Measurements from ENCODE around the gene GRM7. TPM values are rescaled to one million over a fixed set of nuclear protein-coding genes. Genes with fewer than 3 reads are reported as not detected.

Gene GRM7
- total RNA-seq, 6 experiments from 2014 or later: not detected

GRCh38 chr3:7265736-7266135 is 404.8 kb downstream of the GRM7 start:
- Mint-ChIP-seq H3K27me3 (ENCODE audit: insufficient read depth) (no peaks in the 10 kb centered on the region), H3K27ac (no peak overlapping the region), H3K9me3 (peaks cover 64% of the 10 kb centered on the region), H3K36me3 (ENCODE audit: low read depth) (0 out of 2 replicates have a peak, but pooled peaks cover 11% of the 10 kb centered on the region), H3K4me3 (no peak overlapping the region), H3K4me1 (ENCODE audit: low read depth) (no peaks in the 10 kb centered on the region)
- DNase-seq: no peak
- no peak for TF ChIP-seq CTCF (IDR thresholded peaks at IDR 0.05)

DNA sequence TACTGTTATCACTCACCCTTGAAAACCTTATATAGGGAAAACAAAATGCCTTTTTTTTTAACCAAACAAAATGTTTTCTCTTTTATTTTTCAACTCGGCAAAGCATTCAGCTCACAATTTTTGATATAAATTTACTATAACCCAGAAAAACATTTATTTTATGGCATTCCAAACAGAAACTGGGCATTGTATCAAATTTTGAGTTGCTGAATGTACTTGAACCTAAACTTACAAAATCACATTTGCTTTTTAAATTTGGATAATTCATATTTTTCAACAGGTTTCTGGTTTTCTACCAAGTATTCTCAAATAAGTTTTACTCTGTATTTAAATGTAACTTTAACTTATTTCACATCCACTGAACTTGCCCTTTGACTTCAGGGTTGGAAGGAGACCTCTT is 405.6 kb downstream of the GRM7 start:
- Mint-ChIP-seq H3K27ac (no peak overlapping the region), H3K36me3 (ENCODE audit: low read depth) (0 out of 2 replicates have a peak, but pooled peaks cover 14% of the 10 kb centered on the region), H3K4me3 (no peak overlapping the region), H3K9me3 (peaks cover 61% of the 10 kb centered on the region), H3K4me1 (ENCODE audit: low read depth) (no peaks in the 10 kb centered on the region), H3K27me3 (ENCODE audit: insufficient read depth) (no peaks in the 10 kb centered on the region)
- TF ChIP-seq CTCF (IDR thresholded peaks at IDR 0.05): no peak
- no peak for DNase-seq

DNA sequence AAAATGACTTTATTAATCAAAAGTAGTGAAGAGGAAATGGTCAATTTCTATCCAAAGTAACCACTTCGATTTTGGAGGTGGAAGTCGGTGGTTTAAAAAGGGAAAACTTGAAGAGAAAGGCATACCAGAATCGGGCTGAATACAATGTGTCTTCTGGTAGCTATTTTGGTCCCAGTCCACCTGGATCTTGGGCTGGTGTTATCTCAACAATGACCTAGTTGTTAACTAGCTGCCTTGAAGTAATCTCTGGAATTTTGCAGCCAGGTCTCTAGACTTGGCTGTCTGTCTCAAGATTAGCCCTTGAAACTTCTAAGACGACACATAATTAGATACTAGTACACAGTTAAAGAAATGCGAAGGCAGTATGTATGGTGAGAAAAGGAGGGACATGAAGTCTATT is 409.8 kb downstream of the GRM7 start:
- H3K4me1 Mint-ChIP-seq (ENCODE audit: low read depth): no peaks in the 10 kb centered on the region
- no peak for TF ChIP-seq CTCF (IDR thresholded peaks at IDR 0.05)
- no peak for DNase-seq
- no peak overlapping the region for H3K27ac Mint-ChIP-seq
- no peak overlapping the region for H3K4me3 Mint-ChIP-seq
- 0 out of 2 replicates have a peak, but pooled peaks cover 14% of the 10 kb centered on the region for H3K36me3 Mint-ChIP-seq (ENCODE audit: low read depth)
- H3K27me3 Mint-ChIP-seq (ENCODE audit: insufficient read depth): no peaks in the 10 kb centered on the region
- H3K9me3 Mint-ChIP-seq: peaks cover 64% of the 10 kb centered on the region

DNA sequence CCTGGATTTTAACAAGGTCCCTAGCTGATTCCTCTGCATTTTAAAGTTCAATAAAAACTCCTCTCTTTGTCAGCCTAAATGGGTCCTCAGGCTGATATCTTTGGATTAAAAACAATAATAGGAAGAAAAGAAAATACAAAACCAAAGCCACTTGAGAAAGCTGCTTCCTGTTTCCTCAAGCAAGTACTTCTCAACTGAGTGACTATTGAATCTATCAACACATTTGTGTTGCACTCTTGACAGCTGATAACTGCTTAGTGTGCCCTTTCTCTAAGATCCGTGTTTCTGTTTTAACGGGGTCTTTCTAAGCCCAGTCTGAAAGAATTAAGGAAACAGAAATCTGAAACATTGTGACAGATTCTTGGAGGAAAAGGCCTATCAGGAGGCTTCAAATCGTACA is 410.7 kb downstream of the GRM7 start:
- TF ChIP-seq CTCF (IDR thresholded peaks at IDR 0.05): no peak
- H3K4me3 Mint-ChIP-seq: no peak overlapping the region
- no peaks in the 10 kb centered on the region for H3K4me1 Mint-ChIP-seq (ENCODE audit: low read depth)
- no peak for DNase-seq
- H3K36me3 Mint-ChIP-seq (ENCODE audit: low read depth): 0 out of 2 replicates have a peak, but pooled peaks cover 14% of the 10 kb centered on the region
- H3K9me3 Mint-ChIP-seq: peaks cover 58% of the 10 kb centered on the region
- H3K27ac Mint-ChIP-seq: no peak overlapping the region
- no peaks in the 10 kb centered on the region for H3K27me3 Mint-ChIP-seq (ENCODE audit: insufficient read depth)

DNA sequence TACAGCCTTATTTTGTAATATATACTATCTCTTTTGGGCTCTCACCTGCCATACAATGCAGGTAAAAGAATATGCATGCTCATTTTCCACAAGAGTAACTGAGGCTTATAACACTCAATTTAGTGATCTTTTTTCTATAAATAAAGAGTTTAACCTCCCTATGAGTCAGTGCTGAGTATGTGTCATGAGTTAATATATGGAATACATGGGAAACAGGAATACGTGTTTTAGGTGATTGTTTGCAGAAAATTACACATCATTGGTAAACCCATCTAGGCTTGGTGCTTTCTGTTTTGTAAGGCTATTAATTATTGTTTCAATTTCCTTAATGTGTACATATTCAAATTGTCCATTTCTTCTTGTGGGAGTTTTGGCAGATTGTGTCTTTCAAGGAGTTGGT is 411.3 kb downstream of the GRM7 start:
- DNase-seq: no peak
- H3K9me3 Mint-ChIP-seq: peaks cover 56% of the 10 kb centered on the region
- H3K36me3 Mint-ChIP-seq (ENCODE audit: low read depth): 0 out of 2 replicates have a peak, but pooled peaks cover 14% of the 10 kb centered on the region
- no peaks in the 10 kb centered on the region for H3K27me3 Mint-ChIP-seq (ENCODE audit: insufficient read depth)
- H3K4me3 Mint-ChIP-seq: no peak overlapping the region
- TF ChIP-seq CTCF (IDR thresholded peaks at IDR 0.05): no peak
- H3K4me1 Mint-ChIP-seq (ENCODE audit: low read depth): no peaks in the 10 kb centered on the region
- H3K27ac Mint-ChIP-seq: no peak overlapping the region

GRCh38 chr3:7275396-7275795 is 414.5 kb downstream of the GRM7 start:
- H3K4me3 Mint-ChIP-seq: no peak overlapping the region
- 0 out of 2 replicates have a peak, but pooled peaks cover 6% of the 10 kb centered on the region for H3K36me3 Mint-ChIP-seq (ENCODE audit: low read depth)
- TF ChIP-seq CTCF (IDR thresholded peaks at IDR 0.05): no peak
- H3K27ac Mint-ChIP-seq: no peak overlapping the region
- H3K4me1 Mint-ChIP-seq (ENCODE audit: low read depth): no peaks in the 10 kb centered on the region
- H3K27me3 Mint-ChIP-seq (ENCODE audit: insufficient read depth): no peaks in the 10 kb centered on the region
- peaks cover 40% of the 10 kb centered on the region for H3K9me3 Mint-ChIP-seq
- no peak for DNase-seq

Measured in HFFc6 (cell line).